GM19351 (cell line): ENCODE data around the gene THADA.
"Not testable (repeated sequence)": the region's sequence is repeated elsewhere in the genome, so short reads cannot be mapped to it uniquely, and the experiment has no call there.

Experiments
- ATAC-seq: cut with Tn5 transposase; IDR thresholded peaks from one replicate; pipeline ENCODE4 v1.9.1; 2021; ENCODE audit warnings: mild to moderate bottlenecking, moderate library complexity; ENCODE audit not compliant: unreplicated experiment

The THADA gene

DNA sequence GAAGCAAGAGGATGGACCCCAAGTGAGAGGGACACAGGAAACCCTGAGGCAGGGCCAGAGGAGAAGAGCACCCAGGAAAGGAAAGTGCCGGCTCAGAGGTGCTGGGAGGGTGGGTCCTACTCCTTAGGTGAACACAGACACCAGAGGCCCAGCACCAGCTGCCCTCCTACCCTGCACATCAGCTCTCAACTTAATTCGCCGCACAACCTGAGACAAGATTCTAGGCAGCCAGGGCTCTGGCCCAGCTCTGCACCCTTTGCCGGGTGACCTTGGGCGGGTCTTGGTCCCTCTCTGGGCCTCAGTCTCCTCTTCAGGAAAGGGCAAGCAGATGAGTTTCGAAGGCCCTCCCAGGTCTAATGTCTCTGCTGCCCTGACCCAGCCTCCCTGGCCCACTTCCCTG is 397.6 kb downstream of the THADA start:
- no peak for ATAC-seq

DNA sequence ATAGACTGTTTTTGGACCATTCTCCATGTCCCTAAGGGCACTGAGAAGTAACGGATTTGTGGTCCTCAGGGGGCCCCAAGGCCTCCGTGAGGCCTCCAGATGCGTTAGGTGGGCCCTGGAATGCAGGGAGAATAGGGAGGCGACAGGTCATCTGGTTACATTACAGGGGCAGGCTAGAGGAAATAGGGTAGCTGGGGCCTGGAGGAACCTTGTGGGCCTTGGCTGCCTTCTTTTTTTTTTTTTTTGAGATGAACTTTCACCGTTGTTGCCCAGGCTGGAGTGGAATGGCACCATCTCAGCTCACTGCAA is 398.3 kb downstream of the THADA start:
- no peak for ATAC-seq

DNA sequence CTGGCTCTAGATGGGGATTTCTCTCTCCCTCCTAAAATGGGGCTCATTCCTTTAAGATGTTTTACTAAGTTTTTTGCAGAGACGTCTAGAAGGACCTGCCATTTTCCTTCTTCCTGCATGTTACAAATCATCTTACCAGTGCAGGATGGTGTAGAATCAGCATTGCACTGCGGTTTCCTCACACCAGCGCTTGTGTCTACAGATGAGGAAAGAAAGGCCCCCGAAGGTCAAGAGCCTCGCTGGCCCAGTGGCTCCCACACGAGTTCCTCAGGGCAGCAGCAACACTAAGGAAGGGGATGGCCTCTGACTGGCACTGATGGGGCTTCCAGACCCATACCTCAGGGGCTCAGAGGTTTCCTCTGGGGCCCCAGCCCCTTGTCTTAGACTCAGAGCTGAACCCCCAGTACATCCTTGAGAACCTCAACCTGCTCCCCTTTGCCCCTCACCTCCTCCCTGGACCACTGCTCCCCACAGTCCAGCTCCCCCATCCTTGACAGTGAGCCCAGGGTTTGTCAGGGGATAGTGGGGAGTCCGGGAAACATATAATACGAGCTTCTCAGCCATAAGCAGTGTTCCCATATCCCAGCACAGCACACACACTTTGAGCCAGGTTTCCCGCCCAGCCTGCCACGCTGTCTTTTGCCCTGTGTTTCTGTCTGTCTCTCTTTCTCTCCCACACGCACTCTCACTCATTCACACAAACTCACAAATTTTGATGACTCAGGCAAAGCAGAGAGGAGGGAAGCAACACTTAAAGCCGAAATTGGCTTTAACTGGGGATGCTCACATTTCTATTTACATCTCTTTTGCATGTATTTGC is 398.9 kb downstream of the THADA start:
- ATAC-seq = no peak

DNA sequence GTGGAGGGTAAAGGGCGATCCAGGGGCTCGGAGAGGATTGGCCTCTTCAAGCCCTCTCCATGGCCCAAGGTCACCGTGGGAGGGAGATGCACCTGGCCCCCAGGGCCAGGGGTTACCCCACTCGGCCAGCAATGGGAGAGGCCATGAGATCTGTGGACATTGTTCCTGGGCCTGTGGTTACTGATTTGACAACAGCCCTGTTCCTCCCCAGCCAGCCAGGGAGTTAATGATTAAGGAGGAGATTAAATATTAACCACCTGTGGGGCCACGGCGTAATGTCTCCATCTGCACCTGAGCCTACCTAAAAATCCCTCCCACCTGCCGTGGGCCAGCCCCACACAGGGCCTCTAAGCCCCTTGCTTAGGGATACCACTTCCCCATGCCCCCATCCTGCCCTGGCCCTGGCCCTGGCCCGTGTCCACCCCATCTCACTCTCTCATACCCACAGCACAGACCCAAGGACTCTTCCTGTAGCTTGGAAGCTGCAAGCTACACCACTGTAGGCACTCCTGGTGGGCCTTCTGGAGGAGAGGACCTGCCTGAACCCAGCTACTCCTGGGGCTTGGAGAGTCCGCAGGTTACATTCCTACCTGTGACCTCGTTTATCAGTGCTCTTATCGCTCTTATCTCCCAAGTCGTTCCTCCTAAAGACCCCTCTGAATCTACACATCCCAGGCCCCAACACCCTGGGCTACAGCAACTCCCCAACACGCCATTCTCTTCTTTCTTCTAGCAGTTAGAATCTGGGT is 401.5 kb downstream of the THADA start:
- no peak for ATAC-seq

DNA sequence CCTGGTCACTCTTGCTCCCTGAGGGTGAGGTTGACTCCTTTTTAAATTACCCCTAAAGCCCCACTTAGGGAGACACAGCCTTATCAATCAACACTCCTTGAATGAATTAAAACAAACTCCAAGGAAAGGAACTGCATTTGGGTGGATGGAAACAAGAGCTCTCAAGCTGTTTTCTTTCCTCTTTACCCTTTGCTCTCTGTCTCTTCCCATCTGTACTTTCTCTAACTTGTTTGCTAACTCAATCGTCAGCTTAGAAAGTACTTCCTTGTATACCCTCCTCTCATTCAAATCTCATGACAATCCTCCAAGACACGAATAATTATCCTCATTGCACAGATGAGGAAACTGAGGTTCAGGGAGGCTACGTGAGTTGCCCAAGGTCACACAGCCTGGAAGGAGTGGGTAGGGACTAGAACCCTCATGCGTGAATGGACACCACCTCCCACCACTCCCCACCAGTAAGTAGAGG is 402.2 kb downstream of the THADA start:
- no peak for ATAC-seq

DNA sequence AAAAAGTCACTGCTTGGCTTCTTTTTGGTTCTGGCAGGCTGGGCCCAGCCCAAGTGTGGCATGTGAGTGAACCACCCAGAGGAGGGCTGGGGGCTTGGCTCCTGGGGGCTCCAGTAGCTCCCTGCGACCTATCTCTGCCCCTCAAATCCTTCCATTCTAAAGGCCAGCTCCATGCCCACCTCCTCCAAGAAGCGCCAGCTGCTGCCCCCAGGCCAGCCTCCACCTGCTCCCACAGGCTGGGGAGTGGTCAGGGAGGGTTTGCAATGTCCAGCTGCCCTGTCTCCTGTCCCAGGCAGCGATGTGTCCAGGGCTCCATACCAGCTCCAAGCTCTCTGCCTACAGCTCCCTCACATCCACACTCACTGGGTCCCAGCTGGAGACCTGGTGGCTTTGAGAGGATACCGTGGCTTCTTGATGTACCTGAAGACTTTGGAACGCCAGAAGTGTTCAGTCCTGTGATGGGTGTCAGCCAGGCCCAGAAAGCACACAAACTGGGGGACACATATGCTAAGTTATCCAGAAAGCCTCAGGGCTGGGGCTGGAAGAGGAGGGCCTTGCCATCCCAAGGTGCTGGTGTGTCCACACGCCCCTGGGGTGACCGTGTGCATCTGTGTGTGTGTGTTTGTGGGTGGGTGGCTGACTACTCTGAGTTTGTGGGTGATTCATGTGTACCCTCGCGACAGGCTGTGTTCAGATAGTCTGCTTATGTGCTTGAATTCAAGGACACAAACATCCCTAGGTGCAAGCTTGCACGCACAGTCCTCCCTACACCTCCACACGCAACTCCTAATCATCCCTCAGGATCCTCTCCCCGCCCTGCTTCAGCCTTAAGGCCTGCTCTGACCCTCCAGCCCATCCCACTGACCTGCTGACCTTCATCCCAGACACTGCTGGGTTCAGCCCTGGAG is 402.8 kb downstream of the THADA start:
- ATAC-seq = no peak

DNA sequence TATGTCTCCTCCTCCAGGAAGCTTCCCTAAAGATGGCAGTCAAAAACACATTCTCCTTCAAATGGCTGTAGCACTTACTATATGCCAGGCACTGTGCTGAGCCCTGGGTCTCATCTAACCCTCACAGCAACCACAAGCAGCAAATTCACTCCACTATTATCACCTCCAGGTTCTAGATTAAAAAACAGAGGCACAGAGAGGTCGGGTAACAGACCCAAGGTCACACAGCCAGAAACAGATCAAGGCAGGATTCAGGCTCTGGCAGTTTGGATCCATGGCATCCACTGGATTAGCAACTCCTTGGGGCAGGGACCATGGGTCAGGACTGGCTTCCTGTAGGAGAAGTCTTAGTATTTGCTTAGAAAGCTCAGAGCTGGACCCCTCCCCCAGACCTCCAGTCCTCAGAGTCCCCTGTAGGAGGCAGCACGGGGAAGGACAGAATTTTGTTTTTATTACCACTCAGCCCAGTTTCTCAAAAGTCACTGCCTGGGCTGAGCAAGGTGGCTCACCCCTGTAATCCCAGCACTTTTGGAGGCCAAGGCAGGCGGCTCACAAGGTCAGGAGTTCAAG is 403.8 kb downstream of the THADA start:
- ATAC-seq = no peak

DNA sequence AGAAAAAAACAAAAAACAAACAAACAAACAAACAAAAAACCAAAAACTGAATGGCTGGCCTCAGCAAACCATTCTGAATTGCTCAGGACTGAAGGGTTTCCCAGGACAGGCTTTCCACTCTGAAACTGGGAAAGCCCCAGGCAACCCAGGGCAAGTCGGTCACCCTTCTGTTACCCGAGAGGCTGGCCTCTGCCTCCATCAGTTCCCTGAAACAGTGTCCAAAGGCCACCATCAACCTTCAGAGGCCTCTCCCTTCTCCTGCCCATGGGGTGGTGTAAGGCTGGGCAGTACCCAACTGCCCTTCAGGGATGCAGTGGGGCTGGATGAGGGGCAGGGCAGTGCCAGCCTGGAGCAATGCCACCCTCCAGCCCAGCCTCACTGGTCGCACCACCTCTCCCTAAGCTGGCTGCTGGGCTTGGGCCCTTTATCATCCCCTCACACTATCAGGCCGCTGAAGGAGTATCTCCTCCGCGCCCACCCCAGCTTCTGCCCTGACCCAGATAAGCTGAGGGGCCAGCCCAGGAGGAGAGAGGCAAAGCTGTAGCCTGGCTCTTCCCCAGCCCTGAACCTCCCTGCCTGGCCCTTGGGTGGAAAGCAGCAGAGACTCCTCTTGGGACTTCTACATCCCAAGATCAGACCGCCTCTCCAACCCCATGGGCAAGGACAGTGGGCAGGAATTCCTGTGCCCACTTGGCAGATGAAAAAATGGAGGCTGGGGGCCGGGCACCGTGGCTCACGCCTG is 405.4 kb downstream of the THADA start:
- ATAC-seq = no peak

DNA sequence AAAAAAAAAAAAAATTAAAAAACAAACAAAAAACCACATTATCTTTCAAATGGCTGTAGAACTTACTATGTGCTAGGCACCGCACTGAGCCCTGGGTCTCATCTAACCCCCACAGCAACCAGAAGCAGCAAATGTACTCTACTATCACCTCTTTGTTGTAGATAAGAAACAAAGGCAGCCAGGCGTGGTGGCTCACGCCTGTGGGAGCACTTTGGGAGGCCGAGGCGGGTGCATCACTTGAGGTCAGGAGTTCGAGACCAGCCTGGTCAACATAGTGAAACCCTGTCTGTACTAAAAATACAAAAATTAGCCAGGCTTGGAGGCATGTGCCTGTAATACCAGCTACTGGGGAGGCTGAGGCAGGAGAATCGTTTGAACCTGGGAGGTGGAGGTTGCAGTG is 406.0 kb downstream of the THADA start:
- not testable (repeated sequence) for ATAC-seq

DNA sequence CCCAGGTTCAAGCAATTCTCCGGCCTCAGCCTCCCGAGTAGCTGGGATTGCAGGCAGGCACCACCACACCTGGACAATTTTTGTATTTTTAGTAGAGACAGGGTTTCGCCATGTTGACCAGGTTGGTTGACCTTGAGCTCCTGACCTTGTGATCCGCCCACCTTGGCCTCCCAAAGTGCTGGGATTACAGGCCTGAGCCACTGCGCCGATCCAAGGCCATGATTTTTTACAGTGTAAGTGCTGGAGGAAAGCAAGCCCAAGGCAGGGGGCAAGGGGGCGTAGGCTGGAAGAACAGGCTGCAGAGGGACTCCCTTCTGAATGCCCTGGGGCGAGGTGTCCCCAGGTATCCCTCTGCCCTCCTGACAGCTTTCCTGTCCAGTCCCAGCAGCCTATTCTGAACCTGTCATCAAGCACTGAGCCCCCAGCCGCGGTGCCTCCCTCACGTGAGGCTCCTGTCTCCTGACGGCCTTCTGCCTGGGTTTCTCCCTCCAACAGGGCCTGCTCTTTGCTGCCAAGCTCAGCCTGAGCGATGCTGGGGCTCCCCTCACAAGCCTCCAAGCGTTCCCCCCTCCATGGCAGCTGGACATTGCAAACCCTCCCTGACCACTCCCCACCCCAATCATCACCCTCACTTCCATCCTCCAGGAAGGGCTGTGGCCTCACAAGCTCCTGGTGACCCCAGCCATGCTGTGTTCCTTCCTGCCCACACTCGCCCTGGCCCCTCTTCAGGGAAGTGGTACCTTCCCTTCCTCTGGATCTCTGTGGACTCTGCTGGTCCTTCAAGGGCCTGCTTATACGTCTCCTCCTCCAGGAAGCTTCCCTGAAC is 407.1 kb downstream of the THADA start:
- no peak for ATAC-seq

DNA sequence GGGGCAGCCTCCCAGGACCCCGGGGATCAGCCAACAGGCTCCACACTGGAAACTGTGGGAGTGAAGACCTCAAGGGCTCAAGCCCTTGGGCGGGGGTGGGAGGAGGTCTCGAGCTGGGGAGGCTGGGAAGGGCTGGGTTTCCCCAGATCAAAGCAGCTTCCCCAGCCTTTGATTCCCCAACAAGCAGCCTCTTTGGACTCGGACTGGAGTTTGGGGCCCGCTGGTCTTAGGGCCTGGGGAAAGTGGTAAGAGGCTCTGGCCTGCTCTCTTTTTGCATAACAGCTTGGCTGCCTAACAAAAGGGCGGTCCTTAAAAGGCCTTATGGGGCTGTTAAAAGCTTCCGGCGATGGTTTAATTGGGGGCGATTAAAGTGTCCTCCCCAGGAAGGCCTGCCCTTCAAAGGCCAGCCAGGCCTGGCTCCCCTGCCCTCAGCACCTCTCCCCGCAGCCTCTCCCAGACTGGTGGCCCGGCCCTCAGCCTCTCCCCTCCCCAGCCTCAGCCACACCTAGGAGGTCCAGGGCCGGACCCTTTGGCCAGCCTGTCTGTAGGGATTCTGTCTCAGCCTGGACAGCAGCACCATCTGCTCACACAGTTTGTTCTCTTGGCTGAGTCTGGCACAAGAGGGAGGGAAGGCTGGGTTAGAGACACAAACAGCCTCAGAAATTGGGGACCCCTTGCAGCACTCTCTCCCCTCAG is 409.0 kb downstream of the THADA start:
- no peak for ATAC-seq

DNA sequence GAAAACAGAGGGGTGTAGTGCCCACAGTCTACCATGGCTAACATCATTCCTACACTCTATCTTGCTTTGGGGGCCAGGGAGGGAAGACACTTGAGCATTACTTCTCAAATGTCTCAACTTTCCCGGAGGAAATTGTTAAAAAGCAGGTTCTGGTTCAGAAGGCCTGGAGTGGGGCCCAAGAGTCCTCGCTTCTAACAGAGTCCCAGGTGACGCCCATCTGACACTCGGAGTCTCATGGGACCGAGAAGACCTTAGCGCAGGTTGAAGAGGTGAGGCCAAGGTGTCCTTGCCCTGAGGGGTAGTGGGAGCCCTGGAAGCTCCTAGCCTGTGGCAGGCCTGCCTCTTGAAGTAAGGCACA is 409.5 kb downstream of the THADA start:
- no peak for ATAC-seq

DNA sequence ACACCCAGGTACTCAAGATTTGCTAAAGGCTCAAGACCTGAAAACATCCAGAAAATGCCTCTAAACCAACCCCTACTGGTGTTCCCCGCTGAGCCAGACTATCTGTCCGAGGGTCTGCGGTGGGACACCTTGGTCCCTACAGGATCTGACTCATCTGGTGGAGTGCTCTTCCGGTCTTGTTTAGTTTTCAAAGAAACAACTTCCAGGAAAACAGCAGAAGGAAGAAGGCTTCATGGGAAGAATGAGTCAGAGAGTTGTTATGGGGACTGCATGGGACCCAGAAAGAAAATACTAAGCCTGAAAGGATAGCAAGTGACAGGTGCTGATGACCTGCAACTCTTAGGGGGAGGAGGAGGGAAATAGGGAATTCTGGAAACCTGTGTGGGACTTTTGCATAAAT is 410.7 kb downstream of the THADA start:
- ATAC-seq = no peak

DNA sequence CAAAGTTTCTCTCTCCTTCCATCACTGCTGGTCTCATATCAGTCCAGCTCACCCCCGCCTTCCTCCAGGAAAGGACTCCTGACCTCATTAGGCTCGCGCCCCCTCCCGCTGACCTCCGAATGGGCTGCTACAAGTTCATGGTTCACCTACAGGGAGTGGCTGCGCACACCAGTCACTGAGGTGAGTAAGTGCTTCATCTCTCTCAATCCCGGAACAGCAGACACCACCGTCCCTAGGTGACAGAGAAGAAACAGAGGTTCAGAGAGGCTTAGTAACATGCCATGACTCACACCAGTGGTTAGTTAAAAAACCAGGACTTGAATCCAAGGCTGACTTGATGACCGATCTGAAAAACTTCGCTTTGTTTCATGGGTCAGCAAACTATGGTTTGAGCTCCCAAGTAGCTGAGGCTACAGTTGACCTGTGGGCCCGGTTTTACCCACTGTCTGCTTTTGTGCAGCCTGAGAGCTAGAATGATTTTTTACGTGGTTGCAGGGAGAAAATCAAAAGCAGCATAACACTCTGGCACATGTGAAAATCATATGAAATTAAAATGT is 411.4 kb downstream of the THADA start:
- no peak for ATAC-seq

DNA sequence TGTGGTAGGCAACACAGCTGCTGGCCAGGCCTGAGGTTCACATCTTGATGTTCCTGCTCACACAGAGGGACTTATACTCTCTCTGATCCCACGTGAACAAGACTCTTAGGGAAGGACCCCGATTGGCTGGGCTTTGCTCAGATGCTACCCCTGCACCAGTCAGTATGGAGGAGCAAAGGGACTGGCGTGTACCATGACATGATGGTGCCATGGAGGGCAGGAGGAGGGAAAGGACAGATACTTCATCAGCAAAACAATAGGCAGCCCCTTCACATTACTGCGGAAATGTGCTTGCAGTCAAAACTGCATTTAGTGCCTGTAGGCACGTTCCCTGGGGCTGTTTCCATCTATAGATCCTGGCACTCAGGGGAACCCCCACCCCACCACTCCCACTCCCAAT is 412.1 kb downstream of the THADA start:
- no peak for ATAC-seq

DNA sequence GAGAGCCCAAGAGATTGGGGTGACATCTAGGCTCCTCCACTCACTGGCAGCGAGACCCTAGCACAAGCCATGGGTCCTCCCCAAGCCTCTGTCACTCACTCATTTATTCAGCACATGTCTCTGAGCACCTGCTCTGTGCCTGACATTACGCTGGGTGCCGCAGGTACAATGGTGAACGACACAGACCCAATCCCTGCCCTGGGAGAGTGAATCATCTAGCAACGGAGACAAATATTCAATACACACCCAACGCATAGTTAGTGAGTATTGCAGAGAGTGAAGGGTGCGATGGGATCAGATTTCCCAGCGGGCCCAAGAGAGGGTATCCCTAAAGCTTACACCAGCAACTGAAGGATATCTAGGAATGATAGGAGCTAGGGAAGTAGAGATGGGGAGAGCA is 414.9 kb downstream of the THADA start:
- ATAC-seq = no peak
